Stimulated activated CD4-positive, alpha-beta T cell treated with anti-CD3 and anti-CD28 coated beads, TNF-alpha, amount 100 ng/mL, for 48 hours (primary cell): Measurements from ENCODE around the gene ZDHHC11B.
"Not testable (repeated sequence)": the region's sequence is repeated elsewhere in the genome, so short reads cannot be mapped to it uniquely, and the experiment has no call there.

Experiments used
- DNase-seq, 3 donors: peaks; one replicate each; pipeline ENCODE4 v3.0.0-alpha.2; 2020; ENCODE audit warnings: low read depth in 3 of 3

ZDHHC11B gene

DNA sequence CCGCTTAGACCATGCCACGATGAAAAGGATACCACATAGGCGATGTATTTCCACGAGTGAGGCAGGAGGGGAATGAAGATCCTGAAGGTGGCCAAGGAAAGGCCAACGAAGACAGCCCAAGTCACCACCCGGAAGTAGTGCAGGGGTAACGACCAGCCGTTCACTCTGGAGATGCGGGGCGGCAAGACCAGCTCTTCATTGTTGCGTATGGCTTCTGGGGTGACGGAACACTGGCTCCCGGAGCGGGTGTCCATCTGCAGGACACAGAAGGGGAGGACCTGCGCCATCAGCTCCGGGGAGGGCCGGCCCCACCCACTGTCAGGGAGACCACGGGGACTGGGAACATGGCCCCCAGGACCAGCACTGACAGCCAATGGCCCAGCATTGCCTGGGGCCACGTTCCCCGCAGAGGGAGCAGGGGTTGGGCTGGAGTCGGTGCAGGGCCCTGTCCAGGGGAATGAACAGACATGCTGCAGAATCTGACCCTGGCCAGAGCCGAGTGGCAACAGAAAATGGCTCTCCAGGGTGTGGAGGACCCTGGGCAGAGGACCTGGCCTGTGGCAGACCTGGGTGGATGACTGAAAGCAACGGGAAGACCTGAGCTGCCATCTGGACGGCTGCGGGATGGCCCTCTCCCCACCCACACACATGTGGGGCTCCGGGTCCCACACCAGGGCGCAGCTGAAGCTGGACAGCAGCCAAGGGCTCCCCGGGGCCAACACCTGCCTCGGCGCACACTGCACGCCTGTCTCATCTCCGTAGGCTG, 17.7 kb downstream of the ZDHHC11B start:
- no peak for DNase-seq

GRCh38 chr5:765948-766631, 18.4 kb downstream of the ZDHHC11B start:
- DNase-seq: no peak

DNA sequence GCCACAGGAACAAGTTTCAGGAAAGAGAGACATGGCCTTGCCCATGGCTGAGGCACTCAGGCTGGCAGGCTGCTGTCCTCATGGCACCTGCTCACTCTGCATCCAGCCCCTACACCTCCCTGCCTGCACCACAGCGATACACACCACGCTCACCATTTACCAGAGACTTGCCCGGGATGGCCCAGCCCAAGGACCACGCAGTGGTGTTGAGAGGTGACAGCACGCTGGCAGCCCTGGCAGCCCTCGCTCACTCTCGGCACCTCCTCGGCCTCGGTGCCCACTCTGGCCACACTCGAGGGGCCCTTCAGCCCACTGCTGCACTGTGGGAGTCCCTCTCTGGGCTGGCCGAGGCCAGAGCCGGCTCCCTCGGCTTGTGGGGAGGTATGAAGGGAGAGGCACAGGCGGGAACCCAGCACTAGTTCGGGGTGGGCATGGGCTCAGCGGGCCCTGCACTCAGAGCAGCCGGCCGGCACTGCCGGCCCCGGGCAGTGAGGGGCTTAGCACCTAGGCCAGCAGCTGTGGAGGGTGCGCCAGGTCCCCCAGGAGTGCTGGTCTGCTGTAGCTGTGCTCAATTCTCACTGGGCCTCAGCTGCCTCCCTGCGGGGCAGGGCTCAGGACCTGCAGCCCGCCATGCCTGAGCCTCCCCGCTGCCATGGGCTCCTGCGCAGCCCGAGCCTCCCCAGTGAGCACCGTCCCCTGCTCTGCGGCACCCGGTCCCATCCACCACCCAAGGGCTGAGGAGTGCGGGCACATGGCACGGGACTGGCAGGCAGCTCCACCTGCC, 20.3 kb downstream of the ZDHHC11B start:
- no peak for DNase-seq

- no peak for DNase-seq
Measured at GRCh38 chr5:763397-763796, 21.1 kb downstream of the ZDHHC11B start.

- DNase-seq: not testable (repeated sequence)
Measured at GRCh38 chr5:762996-763395, 21.5 kb downstream of the ZDHHC11B start.

GRCh38 chr5:761854-762710, 22.4 kb downstream of the ZDHHC11B start:
- DNase-seq: no peak

GRCh38 chr5:761059-761771, 23.3 kb downstream of the ZDHHC11B start:
- DNase-seq: no peak

- DNase-seq: no peak
Measured at GRCh38 chr5:760363-761058, 24.0 kb downstream of the ZDHHC11B start.

GRCh38 chr5:759781-760362, 24.7 kb downstream of the ZDHHC11B start:
- DNase-seq: no peak

DNA sequence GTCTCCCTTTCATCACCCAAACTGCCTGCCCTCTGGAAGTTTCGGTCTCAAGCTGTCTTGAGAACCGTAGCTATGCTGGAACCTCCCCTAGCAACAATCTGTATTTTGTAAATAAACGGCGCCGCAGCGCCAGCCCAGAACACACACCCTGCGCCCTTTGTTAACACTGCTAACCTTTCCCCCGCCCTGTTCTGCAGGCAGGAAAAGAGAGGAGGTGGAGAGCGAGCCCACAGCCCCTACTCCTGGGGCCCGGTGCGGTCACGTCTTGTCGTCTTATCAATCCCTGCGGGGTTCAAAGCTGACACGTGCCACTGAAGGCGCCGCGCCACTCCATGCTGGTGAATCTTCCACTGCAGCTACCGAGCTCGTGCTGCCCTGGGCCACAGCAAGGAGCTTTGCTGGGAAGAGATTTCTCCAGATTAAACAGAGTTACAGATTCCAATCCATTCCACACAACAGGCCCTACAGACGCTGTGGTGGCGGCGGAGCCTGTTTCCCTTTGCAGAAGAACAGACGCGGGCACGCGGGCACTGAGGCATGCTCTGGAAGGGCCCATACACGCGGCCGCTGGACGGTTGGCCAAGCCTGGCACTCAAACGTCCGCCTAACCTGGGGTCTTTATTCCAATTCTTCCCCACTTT, 25.3 kb downstream of the ZDHHC11B start:
- no peak for DNase-seq

GRCh38 chr5:758698-759053, 25.9 kb downstream of the ZDHHC11B start:
- DNase-seq: no peak

- DNase-seq: no peak
Measured at GRCh38 chr5:757931-758697, 26.4 kb downstream of the ZDHHC11B start.

DNA sequence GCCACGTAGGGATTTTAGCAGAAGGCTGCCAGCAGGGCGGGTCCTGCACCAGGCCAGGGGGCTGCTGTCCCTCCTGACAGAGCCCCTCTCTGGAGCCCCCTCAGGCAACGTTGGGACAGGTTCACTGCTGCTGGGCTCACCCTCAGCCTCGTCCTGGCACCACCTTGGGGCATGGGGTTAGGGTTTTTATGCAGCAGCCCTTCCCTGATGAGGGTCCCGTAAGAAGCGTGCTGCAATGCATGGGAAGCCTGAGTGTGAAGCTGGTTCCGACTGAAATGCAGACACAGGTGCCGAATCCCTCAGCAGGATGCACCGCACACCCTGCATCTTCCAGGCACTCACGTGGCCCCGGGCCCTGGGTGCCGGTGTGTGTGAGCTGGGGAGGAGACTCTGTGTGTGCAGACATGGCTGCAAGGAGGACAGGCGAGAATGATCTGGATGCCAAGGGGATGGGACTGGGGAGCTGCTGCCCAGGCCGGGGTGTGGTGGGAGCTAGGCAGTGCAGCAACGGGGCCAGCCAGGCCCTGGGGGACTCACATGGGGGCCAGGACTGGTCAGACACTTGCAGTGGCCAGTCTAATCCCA, 27.1 kb downstream of the ZDHHC11B start:
- no peak for DNase-seq

DNA sequence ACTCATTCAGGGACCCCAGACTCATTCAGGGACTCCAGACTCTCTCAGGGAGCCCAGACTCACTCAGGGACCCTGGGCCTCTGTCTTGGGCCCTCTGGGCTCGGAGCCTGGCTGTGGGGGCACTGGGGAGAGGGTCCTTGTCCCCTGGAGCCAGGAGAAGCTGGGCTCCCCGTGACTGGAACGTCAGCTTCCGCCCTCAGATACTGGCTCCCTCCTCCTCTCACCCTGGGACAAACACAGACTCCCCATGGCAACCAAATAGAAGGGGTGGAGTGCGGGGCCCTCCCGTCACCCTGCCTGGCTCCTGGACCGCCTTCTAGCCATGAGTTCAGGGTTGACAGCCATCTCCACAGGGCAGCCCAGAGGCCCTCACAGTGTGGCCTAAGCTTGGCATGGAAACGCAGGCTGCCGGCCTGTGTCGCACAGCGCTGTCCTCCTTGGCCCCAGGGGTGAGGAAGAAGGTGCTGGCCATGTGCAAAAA, 27.6 kb downstream of the ZDHHC11B start:
- DNase-seq: no peak

GRCh38 chr5:756171-756570, 28.4 kb downstream of the ZDHHC11B start:
- no peak for DNase-seq

- DNase-seq: peak in 1 of 3 donors; percentile 22
Measured at GRCh38 chr5:754143-754632, 30.3 kb downstream of the ZDHHC11B start.

GRCh38 chr5:753567-754142, 30.9 kb downstream of the ZDHHC11B start:
- not testable (repeated sequence) for DNase-seq
